Activated T-cell treated with anti-CD3 and anti-CD28 coated beads, Interleukin-2, amount 50 U/mL, for 24 hours (primary cell): ENCODE data around the gene R3HDM2.
"Not testable (repeated sequence)": the region's sequence is repeated elsewhere in the genome, so short reads cannot be mapped to it uniquely, and the experiment has no call there.

ENCODE experiments used
- DNase-seq: peaks from one replicate; pipeline ENCODE4 v3.0.0-alpha.2; 2020
- H3K27ac Mint-ChIP-seq: 2 replicates; pipeline ENCODE4 v1.8.0; 2020; ENCODE audit warnings: mild to moderate bottlenecking, mixed read lengths
- H3K27me3 Mint-ChIP-seq: 2 replicates; pipeline ENCODE4 v1.8.0; 2020; ENCODE audit warnings: mixed read lengths
- H3K36me3 Mint-ChIP-seq: 2 replicates; pipeline ENCODE4 v1.8.0; 2020; ENCODE audit warnings: low read depth, mixed read lengths
- H3K4me1 Mint-ChIP-seq: 2 replicates; pipeline ENCODE4 v1.8.0; 2020; ENCODE audit warnings: low read depth, mixed read lengths
- H3K4me3 Mint-ChIP-seq: 2 replicates; pipeline ENCODE4 v1.8.0; 2020; ENCODE audit warnings: mild to moderate bottlenecking, moderate library complexity, mixed read lengths
- H3K9me3 Mint-ChIP-seq: 2 replicates; pipeline ENCODE4 v1.8.0; 2020; ENCODE audit warnings: mixed read lengths

R3HDM2 gene

GRCh38 chr12:57341275-57341990, 89.4 kb downstream of the R3HDM2 start:
- Mint-ChIP-seq H3K36me3 (peaks cover 54% of the 10 kb centered on the region), H3K4me3 (no peak overlapping the region), H3K27ac (no peak overlapping the region), H3K27me3 (no peaks in the 10 kb centered on the region), H3K9me3 (no peaks in the 10 kb centered on the region), H3K4me1 (peaks cover 31% of the 10 kb centered on the region)
- no peak for DNase-seq

GRCh38 chr12:57340104-57340503, 90.7 kb downstream of the R3HDM2 start:
- DNase-seq, result no peak
- Mint-ChIP-seq H3K36me3 (peaks cover 55% of the 10 kb centered on the region), H3K27me3 (no peaks in the 10 kb centered on the region), H3K27ac (no peak overlapping the region), H3K4me3 (no peak overlapping the region), H3K9me3 (no peaks in the 10 kb centered on the region), H3K4me1 (peaks cover 30% of the 10 kb centered on the region)

GRCh38 chr12:57336299-57336698, 94.5 kb downstream of the R3HDM2 start:
- not testable (repeated sequence) for DNase-seq, H3K4me3 Mint-ChIP-seq, H3K9me3 Mint-ChIP-seq, H3K4me1 Mint-ChIP-seq, H3K27ac Mint-ChIP-seq, H3K27me3 Mint-ChIP-seq
- H3K36me3 Mint-ChIP-seq, result peaks cover 44% of the 10 kb centered on the region

- no peak for DNase-seq
- peaks cover 40% of the 10 kb centered on the region for H3K36me3 Mint-ChIP-seq
- H3K9me3 Mint-ChIP-seq, result no peaks in the 10 kb centered on the region
- H3K4me1 Mint-ChIP-seq, result peaks cover 4% of the 10 kb centered on the region
- H3K27ac Mint-ChIP-seq, result no peak overlapping the region
- H3K4me3 Mint-ChIP-seq, result no peak overlapping the region
- no peaks in the 10 kb centered on the region for H3K27me3 Mint-ChIP-seq
These were observed 96.6 kb downstream of the R3HDM2 start for GRCh38 chr12:57334219-57334618.

GRCh38 chr12:57332646-57333312, 98.1 kb downstream of the R3HDM2 start:
- no peak for DNase-seq
- H3K27me3 Mint-ChIP-seq, result no peaks in the 10 kb centered on the region
- no peaks in the 10 kb centered on the region for H3K9me3 Mint-ChIP-seq
- H3K36me3 Mint-ChIP-seq, result peaks cover 33% of the 10 kb centered on the region
- no peak overlapping the region for H3K4me3 Mint-ChIP-seq
- peak overlapping the region; percentile 3 for H3K27ac Mint-ChIP-seq
- H3K4me1 Mint-ChIP-seq, result peaks cover 4% of the 10 kb centered on the region

- H3K27ac Mint-ChIP-seq, result no peak overlapping the region
- H3K27me3 Mint-ChIP-seq, result no peaks in the 10 kb centered on the region
- no peak for DNase-seq
- H3K36me3 Mint-ChIP-seq, result peaks cover 33% of the 10 kb centered on the region
- no peaks in the 10 kb centered on the region for H3K9me3 Mint-ChIP-seq
- H3K4me3 Mint-ChIP-seq, result no peak overlapping the region
- peaks cover 6% of the 10 kb centered on the region for H3K4me1 Mint-ChIP-seq
These were observed 99.9 kb downstream of the R3HDM2 start for GRCh38 chr12:57330992-57331391.

- no peaks in the 10 kb centered on the region for H3K27me3 Mint-ChIP-seq
- H3K4me1 Mint-ChIP-seq, result peaks cover 6% of the 10 kb centered on the region
- no peak for DNase-seq
- no peak overlapping the region for H3K27ac Mint-ChIP-seq
- H3K36me3 Mint-ChIP-seq, result peaks cover 37% of the 10 kb centered on the region
- H3K9me3 Mint-ChIP-seq, result no peaks in the 10 kb centered on the region
- H3K4me3 Mint-ChIP-seq, result no peak overlapping the region
These were observed 101.6 kb downstream of the R3HDM2 start for GRCh38 chr12:57329219-57329618.

GRCh38 chr12:57325395-57325794, 105.4 kb downstream of the R3HDM2 start:
- Mint-ChIP-seq H3K27ac (no peak overlapping the region), H3K9me3 (no peaks in the 10 kb centered on the region), H3K4me1 (peaks cover 7% of the 10 kb centered on the region), H3K4me3 (no peak overlapping the region), H3K27me3 (no peaks in the 10 kb centered on the region), H3K36me3 (peaks cover 25% of the 10 kb centered on the region)
- DNase-seq, result no peak

- no peak overlapping the region for H3K27ac Mint-ChIP-seq
- no peaks in the 10 kb centered on the region for H3K9me3 Mint-ChIP-seq
- H3K36me3 Mint-ChIP-seq, result peaks cover 18% of the 10 kb centered on the region
- peaks cover 9% of the 10 kb centered on the region for H3K4me1 Mint-ChIP-seq
- no peaks in the 10 kb centered on the region for H3K27me3 Mint-ChIP-seq
- DNase-seq, result no peak
- no peak overlapping the region for H3K4me3 Mint-ChIP-seq
These were observed 107.4 kb downstream of the R3HDM2 start for GRCh38 chr12:57323416-57323815.

- Mint-ChIP-seq H3K27me3 (no peaks in the 10 kb centered on the region), H3K4me3 (no peak overlapping the region), H3K4me1 (peaks cover 7% of the 10 kb centered on the region), H3K9me3 (no peaks in the 10 kb centered on the region), H3K27ac (no peak overlapping the region), H3K36me3 (peaks cover 4% of the 10 kb centered on the region)
- DNase-seq, result no peak
These were observed 110.2 kb downstream of the R3HDM2 start for GRCh38 chr12:57320639-57321038.

- H3K27ac Mint-ChIP-seq, result no peak overlapping the region
- no peaks in the 10 kb centered on the region for H3K9me3 Mint-ChIP-seq
- no peak overlapping the region for H3K4me3 Mint-ChIP-seq
- H3K4me1 Mint-ChIP-seq, result peaks cover 7% of the 10 kb centered on the region
- H3K27me3 Mint-ChIP-seq, result no peaks in the 10 kb centered on the region
- H3K36me3 Mint-ChIP-seq, result peaks cover 4% of the 10 kb centered on the region
- no peak for DNase-seq
These were observed 111.0 kb downstream of the R3HDM2 start for GRCh38 chr12:57319678-57320469.

GRCh38 chr12:57315681-57316080, 115.2 kb downstream of the R3HDM2 start:
- no peak overlapping the region for H3K4me3 Mint-ChIP-seq
- H3K36me3 Mint-ChIP-seq, result peaks cover 15% of the 10 kb centered on the region
- H3K9me3 Mint-ChIP-seq, result no peaks in the 10 kb centered on the region
- no peak overlapping the region for H3K27ac Mint-ChIP-seq
- H3K27me3 Mint-ChIP-seq, result no peaks in the 10 kb centered on the region
- peaks cover 8% of the 10 kb centered on the region for H3K4me1 Mint-ChIP-seq
- no peak for DNase-seq

- H3K4me3 Mint-ChIP-seq, H3K4me1 Mint-ChIP-seq, H3K27me3 Mint-ChIP-seq, DNase-seq, H3K9me3 Mint-ChIP-seq: not testable (repeated sequence)
- peak overlapping the region; percentile 38 for H3K27ac Mint-ChIP-seq
- peaks cover 37% of the 10 kb centered on the region for H3K36me3 Mint-ChIP-seq
These were observed 118.6 kb downstream of the R3HDM2 start for GRCh38 chr12:57312287-57312686.

- no peak overlapping the region for H3K27ac Mint-ChIP-seq
These were observed 121.4 kb downstream of the R3HDM2 start for GRCh38 chr12:57309420-57309819.

More at GRCh38 chr12:57309420-57309819, 121.4 kb downstream of the R3HDM2 start:
- no peaks in the 10 kb centered on the region for H3K27me3 Mint-ChIP-seq
- H3K4me3 Mint-ChIP-seq, result no peak overlapping the region
- peaks cover 51% of the 10 kb centered on the region for H3K36me3 Mint-ChIP-seq
- H3K4me1 Mint-ChIP-seq, result peaks cover 6% of the 10 kb centered on the region
- H3K9me3 Mint-ChIP-seq, result no peaks in the 10 kb centered on the region
- no peak for DNase-seq
